ENCODE data around the gene OTUD6A. TPM values are rescaled to one million over a fixed set of nuclear protein-coding genes. Genes with fewer than 3 reads are reported as not detected.

Gene OTUD6A
- total RNA-seq, 1 experiment from 2014 or later: not detected

DNA sequence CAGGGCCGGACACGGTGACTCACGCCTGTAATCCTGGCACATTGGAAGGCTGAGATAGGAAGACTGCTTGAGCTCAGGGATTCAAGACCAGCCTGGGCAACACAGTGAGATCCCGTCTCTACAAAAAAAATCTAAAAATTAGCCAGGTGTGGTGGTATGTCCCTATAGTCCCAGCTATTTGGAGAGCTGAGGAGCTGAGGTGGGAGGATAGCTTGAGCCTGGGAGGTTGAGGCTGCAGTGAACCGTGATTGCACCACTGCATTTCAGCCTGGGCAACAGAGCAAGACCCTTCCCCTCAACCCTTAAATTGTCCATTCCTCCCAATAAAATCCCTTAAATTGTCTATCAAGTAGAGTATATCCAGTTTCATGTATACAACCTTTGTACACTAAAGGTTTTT, 17.0 kb downstream of the OTUD6A start:
- ATAC-seq: no peak
- Histone ChIP-seq H3K4me1 (ENCODE audit: control insufficient read depth in 1 of 2, insufficient read depth in 2 of 2, low read length in 2 of 2) (no peaks in the 10 kb centered on the region), H3K9me3 (ENCODE audit: control insufficient read depth in 1 of 2, insufficient read depth in 1 of 2, low read depth in 1 of 2, low read length in 2 of 2) (no peaks in the 10 kb centered on the region), H3K9ac (ENCODE audit: low read length) (no peak overlapping the region), H3K27ac (ENCODE audit: low read depth, low read length) (no peak overlapping the region), H3K27me3 (ENCODE audit: insufficient read depth, low read length) (no peaks in the 10 kb centered on the region), H3K4me3 (replicated peaks in 1 of 2; ENCODE audit: low read depth in 1 of 2, low read length in 2 of 2) (no peak overlapping the region), H3K4me2 (ENCODE audit: low read length) (no peak overlapping the region), H3K36me3 (ENCODE audit: control insufficient read depth in 1 of 2, insufficient read depth in 2 of 2, low read length in 2 of 2) (no peaks in the 10 kb centered on the region), H4K20me1 (ENCODE audit: insufficient read depth) (no peaks in the 10 kb centered on the region), H3K9me2 (ENCODE audit: insufficient read depth) (no peaks in the 10 kb centered on the region), H3K79me2 (ENCODE audit: insufficient read depth, low read length) (no peaks in the 10 kb centered on the region), H2AFZ (ENCODE audit: low read depth, low read length, poor library complexity, severe bottlenecking) (no peak overlapping the region)
- intact Hi-C loops (cut with micrococcal nuclease): no loop called here
- BruUV-seq (replicated peaks): no TSS peak
- POLR2A ChIA-PET: no interaction called here
- CTCF ChIA-PET: no interaction called here
- DNase-seq (ENCODE audit: low read depth, low spot score): no peak
- RAD21 ChIA-PET (ENCODE audit: low non-redundant PET in 1 of 2, low total read pairs in 2 of 2, uncharacterized antibody in 2 of 2, unreplicated experiment in 2 of 2): no interaction called here
- TF ChIP-seq POLR2AphosphoS5 (IDR thresholded peaks at IDR 0.05; ENCODE audit: low read depth, low read length) (no peak), CEBPB (IDR thresholded peaks at IDR 0.05; ENCODE audit: low read depth) (no peak), EZH2phosphoT487 (IDR thresholded peaks at IDR 0.05; ENCODE audit: borderline replicate concordance) (no peak), ZNF274 (IDR thresholded peaks at IDR 0.05; ENCODE audit: low read depth, low read length) (no peak), CBX3 (IDR thresholded peaks at IDR 0.05; ENCODE audit: low read depth) (no peak), SRF (IDR thresholded peaks at IDR 0.05; ENCODE audit: low read depth) (no peak), EGR1 (IDR thresholded peaks at IDR 0.05; ENCODE audit: low read depth) (no peak), FOSL1 (IDR thresholded peaks at IDR 0.05; ENCODE audit: low read depth) (no peak), ZFX (IDR thresholded peaks at IDR 0.05) (no peak), EZH2 (IDR thresholded peaks at IDR 0.05) (no peak), SIN3A (IDR thresholded peaks at IDR 0.05; ENCODE audit: low read depth) (no peak), TCF7L2 (IDR thresholded peaks at IDR 0.05; ENCODE audit: borderline replicate concordance, extremely low read depth, insufficient read depth, insufficient read length) (no peak), ELF1 (IDR thresholded peaks at IDR 0.05; ENCODE audit: borderline replicate concordance, low read depth) (no peak)
- TF ChIP-seq, protein P1, sequence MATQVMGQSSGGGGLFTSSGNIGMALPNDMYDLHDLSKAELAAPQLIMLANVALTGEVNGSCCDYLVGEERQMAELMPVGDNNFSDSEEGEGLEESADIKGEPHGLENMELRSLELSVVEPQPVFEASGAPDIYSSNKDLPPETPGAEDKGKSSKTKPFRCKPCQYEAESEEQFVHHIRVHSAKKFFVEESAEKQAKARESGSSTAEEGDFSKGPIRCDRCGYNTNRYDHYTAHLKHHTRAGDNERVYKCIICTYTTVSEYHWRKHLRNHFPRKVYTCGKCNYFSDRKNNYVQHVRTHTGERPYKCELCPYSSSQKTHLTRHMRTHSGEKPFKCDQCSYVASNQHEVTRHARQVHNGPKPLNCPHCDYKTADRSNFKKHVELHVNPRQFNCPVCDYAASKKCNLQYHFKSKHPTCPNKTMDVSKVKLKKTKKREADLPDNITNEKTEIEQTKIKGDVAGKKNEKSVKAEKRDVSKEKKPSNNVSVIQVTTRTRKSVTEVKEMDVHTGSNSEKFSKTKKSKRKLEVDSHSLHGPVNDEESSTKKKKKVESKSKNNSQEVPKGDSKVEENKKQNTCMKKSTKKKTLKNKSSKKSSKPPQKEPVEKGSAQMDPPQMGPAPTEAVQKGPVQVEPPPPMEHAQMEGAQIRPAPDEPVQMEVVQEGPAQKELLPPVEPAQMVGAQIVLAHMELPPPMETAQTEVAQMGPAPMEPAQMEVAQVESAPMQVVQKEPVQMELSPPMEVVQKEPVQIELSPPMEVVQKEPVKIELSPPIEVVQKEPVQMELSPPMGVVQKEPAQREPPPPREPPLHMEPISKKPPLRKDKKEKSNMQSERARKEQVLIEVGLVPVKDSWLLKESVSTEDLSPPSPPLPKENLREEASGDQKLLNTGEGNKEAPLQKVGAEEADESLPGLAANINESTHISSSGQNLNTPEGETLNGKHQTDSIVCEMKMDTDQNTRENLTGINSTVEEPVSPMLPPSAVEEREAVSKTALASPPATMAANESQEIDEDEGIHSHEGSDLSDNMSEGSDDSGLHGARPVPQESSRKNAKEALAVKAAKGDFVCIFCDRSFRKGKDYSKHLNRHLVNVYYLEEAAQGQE (IDR thresholded peaks at IDR 0.05; ENCODE audit: low read depth): no peak
- TF ChIP-seq, protein P2, sequence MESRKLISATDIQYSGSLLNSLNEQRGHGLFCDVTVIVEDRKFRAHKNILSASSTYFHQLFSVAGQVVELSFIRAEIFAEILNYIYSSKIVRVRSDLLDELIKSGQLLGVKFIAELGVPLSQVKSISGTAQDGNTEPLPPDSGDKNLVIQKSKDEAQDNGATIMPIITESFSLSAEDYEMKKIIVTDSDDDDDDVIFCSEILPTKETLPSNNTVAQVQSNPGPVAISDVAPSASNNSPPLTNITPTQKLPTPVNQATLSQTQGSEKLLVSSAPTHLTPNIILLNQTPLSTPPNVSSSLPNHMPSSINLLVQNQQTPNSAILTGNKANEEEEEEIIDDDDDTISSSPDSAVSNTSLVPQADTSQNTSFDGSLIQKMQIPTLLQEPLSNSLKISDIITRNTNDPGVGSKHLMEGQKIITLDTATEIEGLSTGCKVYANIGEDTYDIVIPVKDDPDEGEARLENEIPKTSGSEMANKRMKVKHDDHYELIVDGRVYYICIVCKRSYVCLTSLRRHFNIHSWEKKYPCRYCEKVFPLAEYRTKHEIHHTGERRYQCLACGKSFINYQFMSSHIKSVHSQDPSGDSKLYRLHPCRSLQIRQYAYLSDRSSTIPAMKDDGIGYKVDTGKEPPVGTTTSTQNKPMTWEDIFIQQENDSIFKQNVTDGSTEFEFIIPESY (IDR thresholded peaks at IDR 0.05; ENCODE audit: extremely low read depth, insufficient replicate concordance, low read length): no peak
- TF ChIP-seq, protein P3, sequence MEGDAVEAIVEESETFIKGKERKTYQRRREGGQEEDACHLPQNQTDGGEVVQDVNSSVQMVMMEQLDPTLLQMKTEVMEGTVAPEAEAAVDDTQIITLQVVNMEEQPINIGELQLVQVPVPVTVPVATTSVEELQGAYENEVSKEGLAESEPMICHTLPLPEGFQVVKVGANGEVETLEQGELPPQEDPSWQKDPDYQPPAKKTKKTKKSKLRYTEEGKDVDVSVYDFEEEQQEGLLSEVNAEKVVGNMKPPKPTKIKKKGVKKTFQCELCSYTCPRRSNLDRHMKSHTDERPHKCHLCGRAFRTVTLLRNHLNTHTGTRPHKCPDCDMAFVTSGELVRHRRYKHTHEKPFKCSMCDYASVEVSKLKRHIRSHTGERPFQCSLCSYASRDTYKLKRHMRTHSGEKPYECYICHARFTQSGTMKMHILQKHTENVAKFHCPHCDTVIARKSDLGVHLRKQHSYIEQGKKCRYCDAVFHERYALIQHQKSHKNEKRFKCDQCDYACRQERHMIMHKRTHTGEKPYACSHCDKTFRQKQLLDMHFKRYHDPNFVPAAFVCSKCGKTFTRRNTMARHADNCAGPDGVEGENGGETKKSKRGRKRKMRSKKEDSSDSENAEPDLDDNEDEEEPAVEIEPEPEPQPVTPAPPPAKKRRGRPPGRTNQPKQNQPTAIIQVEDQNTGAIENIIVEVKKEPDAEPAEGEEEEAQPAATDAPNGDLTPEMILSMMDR (IDR thresholded peaks at IDR 0.05 in 2 of 3, conservative IDR thresholded peaks at IDR 0.05 in 1 of 3; ENCODE audit: borderline replicate concordance in 1 of 3, insufficient read depth in 1 of 3, low read depth in 2 of 3, low read length in 2 of 3): no peak
- TF ChIP-seq, protein P4, sequence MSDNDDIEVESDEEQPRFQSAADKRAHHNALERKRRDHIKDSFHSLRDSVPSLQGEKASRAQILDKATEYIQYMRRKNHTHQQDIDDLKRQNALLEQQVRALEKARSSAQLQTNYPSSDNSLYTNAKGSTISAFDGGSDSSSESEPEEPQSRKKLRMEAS (IDR thresholded peaks at IDR 0.05): no peak

Data from HCT116 (cell line).